Measurements from ENCODE around the gene MYO3B. TPM values are rescaled to one million over a fixed set of nuclear protein-coding genes. Genes with fewer than 3 reads are reported as not detected.
A peak's percentile ranks its signal among the peaks of the same experiment; 100 is the strongest.

MYO3B gene
- total RNA-seq, 1 donor = 0.09 TPM

- DNase-seq (ENCODE audit: low read depth) = no peak
- H3K4me3 ChIP-seq (ENCODE audit: low read depth, low read length) = no peak overlapping the region
- no peak for TF ChIP-seq CTCF (IDR thresholded peaks at IDR 0.05; ENCODE audit: insufficient read depth, low read length)
Measured at GRCh38 chr2:170250584-170250983, 72.6 kb downstream of the MYO3B start.

- no peak for TF ChIP-seq CTCF (IDR thresholded peaks at IDR 0.05; ENCODE audit: insufficient read depth, low read length)
Measured at GRCh38 chr2:170252414-170252813, 74.5 kb downstream of the MYO3B start.

GRCh38 chr2:170253721-170254230, 75.8 kb downstream of the MYO3B start:
- DNase-seq (ENCODE audit: low read depth) = no peak
- TF ChIP-seq CTCF (IDR thresholded peaks at IDR 0.05; ENCODE audit: insufficient read depth, low read length) = no peak
- H3K4me3 ChIP-seq (ENCODE audit: low read depth, low read length) = no peak overlapping the region

More at GRCh38 chr2:170252414-170252813, 74.5 kb downstream of the MYO3B start:
- H3K4me3 ChIP-seq (ENCODE audit: low read depth, low read length) = no peak overlapping the region
- DNase-seq (ENCODE audit: low read depth) = no peak

GRCh38 chr2:170254293-170254732, 76.4 kb downstream of the MYO3B start:
- no peak for TF ChIP-seq CTCF (IDR thresholded peaks at IDR 0.05; ENCODE audit: insufficient read depth, low read length)
- no peak overlapping the region for H3K4me3 ChIP-seq (ENCODE audit: low read depth, low read length)
- no peak for DNase-seq (ENCODE audit: low read depth)

GRCh38 chr2:170255137-170255536, 77.2 kb downstream of the MYO3B start:
- H3K4me3 ChIP-seq (ENCODE audit: low read depth, low read length) = no peak overlapping the region
- TF ChIP-seq CTCF (IDR thresholded peaks at IDR 0.05; ENCODE audit: insufficient read depth, low read length) = no peak
- no peak for DNase-seq (ENCODE audit: low read depth)

- TF ChIP-seq CTCF (IDR thresholded peaks at IDR 0.05; ENCODE audit: insufficient read depth, low read length) = no peak
- peak; percentile 61 for DNase-seq (ENCODE audit: low read depth)
- no peak overlapping the region for H3K4me3 ChIP-seq (ENCODE audit: low read depth, low read length)
Measured at GRCh38 chr2:170255971-170256370, 78.0 kb downstream of the MYO3B start.

GRCh38 chr2:170258382-170258781, 80.4 kb downstream of the MYO3B start:
- no peak for TF ChIP-seq CTCF (IDR thresholded peaks at IDR 0.05; ENCODE audit: insufficient read depth, low read length)
- DNase-seq (ENCODE audit: low read depth) = no peak
- no peak overlapping the region for H3K4me3 ChIP-seq (ENCODE audit: low read depth, low read length)

Measured in fibroblast of the aortic adventitia (primary cell).